ENCODE data around the gene RNU6-8.

RNU6-8 gene

GRCh38 chr14:32203928-32204357, 874 bp upstream of the RNU6-8 start:
- DNase-seq (ENCODE audit: low read depth): no peak

GRCh38 chr14:32202491-32202997, 525 bp downstream of the RNU6-8 start:
- DNase-seq (ENCODE audit: low read depth): no peak

- no peak for DNase-seq (ENCODE audit: low read depth)
These were observed 1.1 kb downstream of the RNU6-8 start, which contains the start of gene RNU6-7 for GRCh38 chr14:32201816-32202490. Gene RNU6-7 (plus strand): TSS chr14:32202045.

GRCh38 chr14:32201193-32201815, 1.8 kb downstream of the RNU6-8 start:
- no peak for DNase-seq (ENCODE audit: low read depth)

- DNase-seq (ENCODE audit: low read depth): no peak
These were observed 2.5 kb downstream of the RNU6-8 start for GRCh38 chr14:32200368-32201192.

GRCh38 chr14:32197919-32198318, 5.2 kb downstream of the RNU6-8 start:
- DNase-seq (ENCODE audit: low read depth): no peak

GRCh38 chr14:32195636-32196035, 7.4 kb downstream of the RNU6-8 start:
- no peak for DNase-seq (ENCODE audit: low read depth)

- no peak for DNase-seq (ENCODE audit: low read depth)
These were observed 9.5 kb downstream of the RNU6-8 start for GRCh38 chr14:32193532-32193931.

GRCh38 chr14:32192712-32193373, 10.2 kb downstream of the RNU6-8 start:
- no peak for DNase-seq (ENCODE audit: low read depth)

- no peak for DNase-seq (ENCODE audit: low read depth)
These were observed 12.4 kb downstream of the RNU6-8 start for GRCh38 chr14:32190673-32191072.

- DNase-seq (ENCODE audit: low read depth): no peak
These were observed 13.3 kb downstream of the RNU6-8 start for GRCh38 chr14:32189811-32190210.

- no peak for DNase-seq (ENCODE audit: low read depth)
These were observed 16.8 kb downstream of the RNU6-8 start for GRCh38 chr14:32186248-32186647.

- DNase-seq (ENCODE audit: low read depth): no peak
These were observed 18.0 kb downstream of the RNU6-8 start for GRCh38 chr14:32185097-32185496.

GRCh38 chr14:32183151-32184058, 19.7 kb downstream of the RNU6-8 start:
- peak; percentile 81 for DNase-seq (ENCODE audit: low read depth)

- no peak for DNase-seq (ENCODE audit: low read depth)
These were observed 31.6 kb downstream of the RNU6-8 start for GRCh38 chr14:32171469-32171868.

- DNase-seq (ENCODE audit: low read depth): peak; percentile 22
These were observed 33.9 kb downstream of the RNU6-8 start for GRCh38 chr14:32169191-32169590.

GRCh38 chr14:32167907-32168306, 35.2 kb downstream of the RNU6-8 start:
- DNase-seq (ENCODE audit: low read depth): no peak

GRCh38 chr14:32166924-32167323, 36.1 kb downstream of the RNU6-8 start:
- DNase-seq (ENCODE audit: low read depth): no peak

- no peak for DNase-seq (ENCODE audit: low read depth)
These were observed 37.0 kb downstream of the RNU6-8 start for GRCh38 chr14:32166029-32166428.
